Body of pancreas (tissue), 4 donors: ENCODE results near the gene PVR. TPM values are rescaled to one million over a fixed set of nuclear protein-coding genes. Genes with fewer than 3 reads are reported as not detected.
A peak's percentile ranks its signal among the peaks of the same experiment; 100 is the strongest.

Experiments
- ATAC-seq: fragments of 150-250 bp; one replicate; pipeline ENCODE4 v1.9.1; 2016
- DNase-seq, 4 donors: peaks; one replicate each; pipeline ENCODE4 v3.0.0-alpha.2; 2019
- H3K27ac ChIP-seq, 4 donors: fragments of 200-600 bp; sonication (generic); 1 replicate in 3 of 4; 2 replicates in 1 of 4; pipeline versions ENCODE4 v1.5.1 to v1.6.1; 2016 to 2019; ENCODE audit warnings: mild to moderate bottlenecking in 1 of 4, mixed read lengths in 1 of 4, moderate library complexity in 1 of 4
- H3K27me3 ChIP-seq, 2 donors: fragments of 200-600 bp; sonication (generic); one replicate each; pipeline ENCODE4 v1.6.0; 2016; ENCODE audit warnings: mild to moderate bottlenecking in 1 of 2
- H3K36me3 ChIP-seq, 2 donors: fragments of 200-600 bp; sonication (generic); replicated peaks in 1 of 2; 2 replicates each; pipeline ENCODE4 v1.5.1; 2016; ENCODE audit warnings: low read depth in 2 of 2; ENCODE audit not compliant: insufficient read depth in 1 of 2
- H3K4me1 ChIP-seq: fragments of 200-600 bp; sonication (generic); one replicate; pipeline ENCODE4 v1.6.0; 2016
- H3K4me3 ChIP-seq, 2 donors: fragments of 200-600 bp; sonication (generic); 1 replicate in 1 of 2; 2 replicates in 1 of 2; pipeline ENCODE4 v1.5.1; 2016 to 2019
- H3K9me3 ChIP-seq, 3 donors: fragments of 200-600 bp; sonication (generic); 1 replicate in 2 of 3; 2 replicates in 1 of 3; pipeline ENCODE4 v1.5.1; 2016
- POLR2A ChIP-seq, 3 donors: fragments of 450-650 bp; IDR thresholded peaks; one replicate each; pipeline ENCODE4 v1.6.1; 2016; ENCODE audit warnings: antibody characterized with exemption in 3 of 3, mild to moderate bottlenecking in 2 of 3
- WGBS, 2 donors: methylation state at CpG; one replicate each; pipeline ENCODE4 v1.1.5; 2017; 5-methylcytosine and 5-hydroxymethylcytosine counted together
- intact Hi-C: fragments of 100-400 bp; cut with DNase I; formaldehyde crosslinking; loops from one replicate; pipeline ENCODE4 v1.15.1; 2023
- total RNA-seq, 2 donors: library from RNA; depleted of rRNA; stranded (reverse); fragments of >200 nt; gene quantifications; one replicate each; pipeline ENCODE4 v1.1.0, GENCODE V29; 2016
- TF ChIP-seq, protein P1 (sequence below), 7 experiments: fragments of 450-650 bp in 4 of 7; fragments of 200-600 bp in 3 of 7; sonication (generic) in 3 of 7; IDR thresholded peaks; one replicate each; pipeline ENCODE4 v1.5.1; 2016 to 2019; ENCODE audit warnings: antibody characterized with exemption in 7 of 7

Gene PVR
- total RNA-seq, 2 donors from 2014 or later, result 36.8 to 55.4 TPM

GRCh38 chr19:44661205-44661604 lies 17.5 kb downstream of the PVR start:
- ATAC-seq (no peak), DNase-seq (no peak)
- Histone ChIP-seq H3K4me3 (no peak overlapping the region), H3K36me3 (peaks cover 5 to 23% of the 10 kb centered on the region in 2 donors), H3K27me3 (no peaks in the 10 kb centered on the region), H3K4me1 (no peaks in the 10 kb centered on the region), H3K27ac (no peak overlapping the region), H3K9me3 (no peaks in the 10 kb centered on the region)
- WGBS, 2 donors, result 89 to 92% methylated on average over 11 of the region's 11 CpGs
- intact Hi-C loops, result no loop called here
- TF ChIP-seq, protein P1, sequence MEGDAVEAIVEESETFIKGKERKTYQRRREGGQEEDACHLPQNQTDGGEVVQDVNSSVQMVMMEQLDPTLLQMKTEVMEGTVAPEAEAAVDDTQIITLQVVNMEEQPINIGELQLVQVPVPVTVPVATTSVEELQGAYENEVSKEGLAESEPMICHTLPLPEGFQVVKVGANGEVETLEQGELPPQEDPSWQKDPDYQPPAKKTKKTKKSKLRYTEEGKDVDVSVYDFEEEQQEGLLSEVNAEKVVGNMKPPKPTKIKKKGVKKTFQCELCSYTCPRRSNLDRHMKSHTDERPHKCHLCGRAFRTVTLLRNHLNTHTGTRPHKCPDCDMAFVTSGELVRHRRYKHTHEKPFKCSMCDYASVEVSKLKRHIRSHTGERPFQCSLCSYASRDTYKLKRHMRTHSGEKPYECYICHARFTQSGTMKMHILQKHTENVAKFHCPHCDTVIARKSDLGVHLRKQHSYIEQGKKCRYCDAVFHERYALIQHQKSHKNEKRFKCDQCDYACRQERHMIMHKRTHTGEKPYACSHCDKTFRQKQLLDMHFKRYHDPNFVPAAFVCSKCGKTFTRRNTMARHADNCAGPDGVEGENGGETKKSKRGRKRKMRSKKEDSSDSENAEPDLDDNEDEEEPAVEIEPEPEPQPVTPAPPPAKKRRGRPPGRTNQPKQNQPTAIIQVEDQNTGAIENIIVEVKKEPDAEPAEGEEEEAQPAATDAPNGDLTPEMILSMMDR (IDR thresholded peaks at IDR 0.05), result no peak
- TF ChIP-seq POLR2A (IDR thresholded peaks at IDR 0.05), result no peak

DNA sequence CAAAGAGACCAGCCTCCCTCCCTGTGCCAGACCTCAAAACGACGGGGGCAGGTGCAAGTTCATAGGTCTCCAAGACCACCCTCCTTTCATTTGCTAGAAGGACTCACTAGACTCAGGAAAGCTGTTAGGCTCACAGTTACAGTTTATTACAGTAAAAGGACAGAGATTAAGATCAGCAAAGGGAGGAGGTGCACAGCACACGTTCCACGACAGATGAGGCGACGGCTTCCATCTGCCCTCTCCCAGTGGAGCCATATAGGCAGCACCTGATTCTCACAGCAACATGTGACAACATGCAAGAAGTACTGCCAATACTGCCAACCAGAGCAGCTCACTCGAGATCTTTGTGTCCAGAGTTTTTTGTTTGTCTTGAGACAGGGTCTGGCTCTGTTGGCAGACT lies 18.2 kb downstream of the PVR start:
- no peaks in the 10 kb centered on the region for H3K27me3 ChIP-seq
- no peak overlapping the region for H3K4me3 ChIP-seq
- no peaks in the 10 kb centered on the region for H3K9me3 ChIP-seq
- DNase-seq, result peak in 1 of 4 donors; percentile 48
- no peak for ATAC-seq
- TF ChIP-seq POLR2A (IDR thresholded peaks at IDR 0.05), result no peak
- TF ChIP-seq, protein P1 (IDR thresholded peaks at IDR 0.05), result no peak
- H3K36me3 ChIP-seq, result peaks cover 5 to 23% of the 10 kb centered on the region in 2 donors
- WGBS, 2 donors, result 74 to 83% methylated on average over 7 of the region's 7 CpGs
- intact Hi-C loops, result no loop called here
- no peaks in the 10 kb centered on the region for H3K4me1 ChIP-seq
- H3K27ac ChIP-seq, result no peak overlapping the region

- no peak for TF ChIP-seq POLR2A (IDR thresholded peaks at IDR 0.05)
- TF ChIP-seq, protein P1 (IDR thresholded peaks at IDR 0.05), result no peak
- no peak for ATAC-seq
- Histone ChIP-seq H3K9me3 (no peaks in the 10 kb centered on the region), H3K27me3 (no peaks in the 10 kb centered on the region), H3K36me3 (peaks cover 5 to 23% of the 10 kb centered on the region in 2 donors), H3K4me1 (no peaks in the 10 kb centered on the region), H3K27ac (no peak overlapping the region), H3K4me3 (no peak overlapping the region)
- 79 to 92% methylated on average over 4 to 7 of the region's 7 CpGs for WGBS, 2 donors
- intact Hi-C loops, result no loop called here
- DNase-seq, result peak in 1 of 4 donors; percentile 27
These were observed 19.1 kb downstream of the PVR start for GRCh38 chr19:44662691-44663385.

DNA sequence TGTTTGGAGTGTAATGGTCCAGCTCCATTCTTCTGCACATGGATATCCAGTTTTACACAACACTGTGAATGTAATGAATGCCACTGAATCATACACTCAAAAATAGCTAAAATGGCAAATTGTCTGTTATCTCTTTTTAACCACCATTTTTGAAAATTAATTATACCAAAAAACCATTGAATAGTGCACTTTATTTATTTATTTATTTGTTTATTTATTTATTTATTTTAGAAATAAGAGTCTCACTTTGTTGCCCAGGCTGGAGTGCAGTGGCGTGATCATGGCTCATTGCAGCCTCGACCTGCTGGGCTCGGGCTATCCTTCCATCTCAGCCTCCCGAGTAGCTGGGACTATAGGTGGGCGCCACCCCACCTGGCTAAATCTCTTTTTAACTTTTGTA lies 20.3 kb downstream of the PVR start:
- H3K4me1 ChIP-seq, result no peaks in the 10 kb centered on the region
- H3K27ac ChIP-seq, result no peak overlapping the region
- ATAC-seq (no peak), DNase-seq (no peak)
- H3K9me3 ChIP-seq, result no peaks in the 10 kb centered on the region
- no peak overlapping the region for H3K4me3 ChIP-seq
- 94 to 99% methylated on average over 5 of the region's 5 CpGs for WGBS, 2 donors
- intact Hi-C loops, result no loop called here
- peaks cover 5 to 18% of the 10 kb centered on the region in 2 donors for H3K36me3 ChIP-seq
- TF ChIP-seq POLR2A (IDR thresholded peaks at IDR 0.05), result no peak
- TF ChIP-seq, protein P1 (IDR thresholded peaks at IDR 0.05), result no peak
- no peaks in the 10 kb centered on the region for H3K27me3 ChIP-seq

DNA sequence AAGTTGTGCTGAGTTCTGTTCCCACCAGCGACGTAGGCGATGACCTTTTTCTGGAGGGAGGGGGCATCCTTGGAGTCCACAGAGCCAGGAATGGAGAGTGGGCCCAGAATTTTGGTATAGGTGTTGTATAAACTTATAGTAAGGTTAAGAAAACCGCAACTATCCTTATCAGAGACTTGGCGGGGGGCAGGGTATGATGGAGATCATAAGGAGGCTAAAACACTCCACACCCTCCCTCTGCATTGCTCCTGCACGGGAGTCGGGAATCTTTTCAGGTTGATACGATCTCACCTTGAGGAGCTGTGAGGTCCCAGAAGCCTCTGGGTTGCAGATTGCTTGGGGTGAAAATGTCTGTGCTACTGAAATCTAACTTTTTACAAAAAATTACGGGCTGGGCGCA lies 21.3 kb downstream of the PVR start:
- H3K9me3 ChIP-seq, result no peaks in the 10 kb centered on the region
- H3K4me3 ChIP-seq, result no peak overlapping the region
- intact Hi-C loops, result no loop called here
- no peak for TF ChIP-seq POLR2A (IDR thresholded peaks at IDR 0.05)
- TF ChIP-seq, protein P1 (IDR thresholded peaks at IDR 0.05), result no peak
- no peak overlapping the region for H3K27ac ChIP-seq
- ATAC-seq, result no peak
- H3K27me3 ChIP-seq, result no peaks in the 10 kb centered on the region
- H3K36me3 ChIP-seq, result peaks cover under 1 to 16% of the 10 kb centered on the region in 2 donors
- no peaks in the 10 kb centered on the region for H3K4me1 ChIP-seq
- 91 to 96% methylated on average over 10 of the region's 10 CpGs for WGBS, 2 donors
- DNase-seq, result no peak
